GM12891 (cell line): ENCODE measurements around the gene AFF3.

Experiments used
- PAX5 ChIP-seq: IDR thresholded peaks from 2 replicates; pipeline ENCODE4 v1.6.1; 2011; ENCODE audit warnings: low read length, moderate library complexity, mild to moderate bottlenecking; ENCODE audit not compliant: insufficient read depth, severe bottlenecking
- POLR2A ChIP-seq: IDR thresholded peaks from 2 replicates; pipeline ENCODE4 v1.6.1; 2011; ENCODE audit warnings: low read depth, low read length, control low read depth
- POLR2AphosphoS5 ChIP-seq: IDR thresholded peaks from 2 replicates; pipeline ENCODE4 v1.6.1; 2011; ENCODE audit warnings: low read depth, low read length, control low read depth
- POU2F2 ChIP-seq: IDR thresholded peaks from 2 replicates; pipeline ENCODE4 v1.6.1; 2011; ENCODE audit warnings: low read depth, mild to moderate bottlenecking, control low read depth, low read length, moderate library complexity
- SPI1 ChIP-seq: IDR thresholded peaks from 2 replicates; pipeline ENCODE4 v1.6.1; 2011; ENCODE audit warnings: low read depth, low read length, control low read depth
- TAF1 ChIP-seq: IDR thresholded peaks from 2 replicates; pipeline ENCODE4 v1.6.1; 2011; ENCODE audit warnings: low read depth, low read length, control low read depth

GRCh38 chr2:99812426-99812825, 330.0 kb downstream of the AFF3 start:
- no peak for TF ChIP-seq TAF1
- TF ChIP-seq POLR2AphosphoS5: no peak
- no peak for TF ChIP-seq POLR2A
- TF ChIP-seq POU2F2: no peak
- TF ChIP-seq SPI1: no peak
- TF ChIP-seq PAX5: no peak
